NCI-H128 (cell line): ENCODE data around the gene ACAD9.
"Not testable (repeated sequence)": the region's sequence is repeated elsewhere in the genome, so short reads cannot be mapped to it uniquely, and the experiment has no call there.

Experiments used
- DNase-seq: peaks from one replicate; lab custom pipeline; 2025; ENCODE audit not compliant: unreplicated experiment; lab: John Stamatoyannopoulos, UW

ACAD9 gene

DNA sequence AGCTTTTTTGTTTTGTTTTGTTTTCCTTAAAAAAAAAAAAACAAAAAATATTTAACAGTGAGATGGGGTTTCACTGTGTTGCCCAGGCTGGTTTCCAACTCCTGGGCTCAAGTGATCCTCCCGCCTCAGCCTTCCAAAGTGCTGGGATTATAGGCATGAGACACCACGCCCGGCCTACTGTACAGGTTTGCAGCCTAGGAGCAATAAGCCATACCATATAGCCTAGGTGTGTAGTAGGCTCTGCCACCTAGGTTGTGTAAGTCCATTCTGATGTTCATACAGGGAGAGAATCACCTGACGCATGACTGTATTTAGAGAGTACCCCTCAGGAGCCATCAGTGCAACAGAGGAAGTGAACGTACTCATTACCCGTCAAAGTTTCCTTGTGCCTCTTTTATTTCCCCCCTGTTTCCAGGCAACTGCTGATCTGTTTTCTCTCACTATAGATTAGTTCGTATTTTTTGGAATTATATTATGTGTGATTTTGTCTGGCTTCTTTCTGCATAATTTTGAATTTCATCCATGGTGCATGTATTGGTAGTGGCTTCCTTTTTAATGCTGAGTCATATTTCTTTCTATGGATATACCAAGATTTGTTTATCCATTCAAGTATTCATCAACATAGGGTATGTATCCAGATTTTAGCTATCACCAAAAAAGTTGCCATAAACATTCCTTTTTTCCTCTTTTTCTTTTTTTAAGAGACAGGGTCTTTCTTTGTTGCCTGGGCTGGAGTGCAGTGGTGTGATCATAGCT, 9.9 kb downstream of the ACAD9 start:
- no peak for DNase-seq

- DNase-seq, result no peak
These were observed 16.6 kb downstream of the ACAD9 start for GRCh38 chr3:128895843-128896697.

DNA sequence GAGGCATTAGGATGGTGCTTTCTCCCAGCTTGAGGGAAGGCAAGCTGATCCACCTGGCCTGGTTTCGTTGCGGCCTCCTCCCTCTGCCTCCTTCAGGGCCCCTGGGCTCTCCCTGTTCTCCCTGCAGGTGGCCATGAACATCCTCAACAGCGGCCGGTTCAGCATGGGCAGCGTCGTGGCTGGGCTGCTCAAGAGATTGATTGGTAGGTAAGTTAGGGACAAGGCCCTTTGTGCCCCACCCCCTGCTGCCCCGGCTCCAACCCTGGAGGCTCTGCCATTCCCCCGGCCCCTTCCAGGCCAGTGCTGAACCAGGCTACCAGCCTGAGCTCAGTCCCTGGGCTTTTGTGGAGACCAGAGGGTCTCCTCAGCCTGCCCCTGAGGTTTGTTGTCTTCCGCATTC, 23.0 kb downstream of the ACAD9 start:
- DNase-seq, result no peak

GRCh38 chr3:128903501-128903900, 24.1 kb downstream of the ACAD9 start:
- DNase-seq, result no peak

GRCh38 chr3:128906031-128906803, 26.8 kb downstream of the ACAD9 start:
- DNase-seq, result no peak

GRCh38 chr3:128906804-128907525, 27.5 kb downstream of the ACAD9 start:
- no peak for DNase-seq

DNA sequence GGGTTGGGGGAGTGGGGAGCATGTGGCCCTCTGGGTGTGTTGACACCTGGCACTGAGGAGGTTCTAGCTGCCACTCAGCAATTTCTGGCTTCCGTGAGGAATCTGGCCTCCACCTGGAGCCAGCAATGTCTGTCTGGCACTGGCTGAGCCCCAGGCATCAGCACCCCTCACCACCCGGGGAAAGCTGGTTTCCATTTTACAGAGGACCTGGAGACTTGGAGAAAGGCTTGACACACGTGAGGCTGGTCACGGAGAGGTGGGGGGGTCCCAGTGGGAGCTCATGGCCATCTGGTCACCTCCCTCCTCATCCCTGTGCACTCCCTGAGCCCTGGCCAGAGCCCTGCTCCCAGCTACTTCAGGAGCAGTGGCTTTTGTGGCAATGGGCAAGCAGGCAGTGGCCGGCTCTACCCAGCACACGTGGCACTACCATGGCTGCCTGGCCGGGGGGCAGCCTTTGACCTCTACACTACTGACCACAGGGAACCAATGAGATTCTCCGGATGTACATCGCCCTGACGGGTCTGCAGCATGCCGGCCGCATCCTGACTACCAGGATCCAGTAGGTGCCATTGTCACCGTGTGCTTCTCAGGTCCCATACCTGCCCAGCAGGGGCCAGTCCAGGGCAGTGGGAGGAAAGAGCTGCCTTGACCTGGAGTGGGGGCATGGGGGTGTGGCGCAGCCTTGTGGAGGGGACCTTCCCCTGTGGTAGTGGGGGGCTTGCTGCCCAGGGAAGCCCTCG, 28.5 kb downstream of the ACAD9 start:
- DNase-seq, result no peak

DNA sequence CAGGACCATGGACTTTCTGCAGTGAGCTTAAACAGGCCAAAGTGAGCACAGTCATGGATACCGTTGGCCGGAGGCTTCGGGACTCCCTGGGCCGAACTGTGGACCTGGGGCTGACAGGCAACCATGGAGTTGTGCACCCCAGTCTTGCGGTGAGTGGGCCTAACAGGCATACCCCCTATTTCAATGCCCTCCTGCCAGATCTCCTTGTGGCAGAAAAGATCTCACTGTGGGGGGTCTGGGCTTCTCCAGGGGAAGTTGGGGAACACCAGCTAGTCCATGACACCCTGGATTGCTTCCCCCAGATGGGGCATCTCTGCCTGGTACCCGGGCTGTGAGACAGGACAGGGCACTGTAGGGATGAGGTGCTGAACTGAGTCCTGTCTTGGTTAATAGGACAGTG, 29.5 kb downstream of the ACAD9 start:
- no peak for DNase-seq

- DNase-seq, result no peak
These were observed 30.6 kb downstream of the ACAD9 start for GRCh38 chr3:128910006-128910405.

DNA sequence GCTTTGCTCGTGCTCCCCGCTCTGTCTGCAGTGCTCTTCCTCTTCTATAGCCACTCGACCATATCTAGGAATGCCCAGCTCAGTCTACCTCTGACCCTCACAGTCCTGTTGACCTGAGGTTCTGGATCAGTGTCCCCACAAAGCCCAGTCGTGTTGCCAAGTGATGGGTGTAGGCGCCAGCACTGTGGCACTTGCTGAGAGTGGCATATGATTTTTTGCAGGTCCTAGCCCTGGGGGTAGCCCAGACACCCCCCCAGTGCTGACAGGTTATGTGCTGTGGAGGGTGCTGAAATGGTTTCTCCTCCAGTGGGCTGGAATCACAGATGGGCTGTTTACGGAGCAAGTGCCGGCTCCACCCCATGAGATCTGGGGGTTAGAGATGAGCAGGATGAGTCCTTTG, 32.5 kb downstream of the ACAD9 start:
- DNase-seq, result no peak

DNA sequence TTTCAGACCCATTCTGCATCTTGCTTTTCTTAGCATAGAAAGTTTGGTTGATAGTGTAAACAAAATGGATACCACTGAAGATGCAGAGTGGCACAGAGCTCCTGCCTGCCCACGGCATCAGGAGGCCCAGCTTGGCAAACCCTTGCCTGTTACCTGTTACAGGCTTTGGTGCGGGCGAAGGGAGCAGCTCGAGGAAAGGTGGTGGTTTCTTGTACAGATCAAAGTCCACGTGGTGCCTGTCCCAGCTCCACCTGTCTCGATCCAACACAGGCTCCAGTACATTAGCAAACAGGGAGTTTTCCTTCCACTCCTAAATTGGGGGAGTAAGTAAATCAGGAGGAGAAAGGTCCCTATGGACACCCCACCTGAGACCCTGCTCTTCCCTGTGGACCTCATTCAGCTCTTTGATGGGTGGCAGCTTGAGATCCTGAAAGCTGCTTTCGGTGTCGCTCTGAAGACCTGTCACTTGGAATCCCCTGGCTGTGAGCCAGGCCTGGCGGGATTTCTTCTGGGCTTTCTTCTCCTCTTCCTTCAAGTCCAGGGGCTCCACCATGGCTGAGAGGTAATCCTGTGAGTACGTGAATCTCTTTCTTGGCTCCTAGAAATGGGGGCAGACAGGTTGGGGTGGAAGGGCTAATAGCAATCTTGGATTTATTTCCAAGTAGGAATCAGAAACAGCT, 35.7 kb downstream of the ACAD9 start:
- DNase-seq, result no peak

- DNase-seq, result no peak
These were observed 37.9 kb downstream of the ACAD9 start for GRCh38 chr3:128917291-128917690.

GRCh38 chr3:128919988-128920387, 40.6 kb downstream of the ACAD9 start:
- no peak for DNase-seq

- DNase-seq, result no peak
These were observed 43.5 kb downstream of the ACAD9 start for GRCh38 chr3:128922804-128923459.

DNA sequence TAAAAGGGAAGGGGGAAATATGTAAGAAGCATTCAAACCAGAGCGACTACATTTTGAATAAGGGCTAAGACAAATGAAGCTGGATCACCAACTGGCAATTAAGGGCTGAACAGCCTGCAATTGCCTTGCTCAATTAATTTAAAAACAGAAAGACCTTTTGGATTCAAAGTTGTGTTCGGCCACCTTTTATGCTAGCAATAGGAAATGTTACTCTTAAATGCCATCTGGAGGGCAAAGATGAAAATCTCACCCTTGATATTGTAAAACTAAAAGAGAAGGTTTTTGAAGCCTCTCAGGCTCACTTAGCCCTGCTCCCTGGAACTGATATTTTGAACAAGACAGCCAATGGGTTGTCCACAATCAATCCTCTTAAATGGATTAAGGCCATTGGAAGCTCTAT, 44.2 kb downstream of the ACAD9 start:
- DNase-seq, result no peak

DNA sequence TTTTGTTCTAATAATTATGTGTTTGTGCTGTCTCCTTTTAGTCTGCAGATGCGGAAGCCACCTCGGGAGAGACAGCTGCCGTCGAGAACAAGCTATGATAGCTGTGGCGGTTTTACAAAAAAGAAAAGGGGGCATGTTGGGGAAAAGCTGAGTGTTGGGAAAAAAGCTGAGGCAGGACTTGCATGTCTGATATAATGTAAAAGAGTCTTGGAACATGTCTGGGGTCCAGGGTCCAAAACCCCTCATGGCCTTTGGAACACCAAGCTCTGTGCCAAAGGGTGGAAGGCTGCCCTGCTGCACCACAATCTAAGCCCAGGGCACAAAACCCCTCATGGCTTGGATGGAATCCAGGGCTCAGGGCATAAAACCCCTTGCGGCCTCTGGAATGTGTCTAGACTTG, 44.6 kb downstream of the ACAD9 start:
- DNase-seq, result not testable (repeated sequence)

DNA sequence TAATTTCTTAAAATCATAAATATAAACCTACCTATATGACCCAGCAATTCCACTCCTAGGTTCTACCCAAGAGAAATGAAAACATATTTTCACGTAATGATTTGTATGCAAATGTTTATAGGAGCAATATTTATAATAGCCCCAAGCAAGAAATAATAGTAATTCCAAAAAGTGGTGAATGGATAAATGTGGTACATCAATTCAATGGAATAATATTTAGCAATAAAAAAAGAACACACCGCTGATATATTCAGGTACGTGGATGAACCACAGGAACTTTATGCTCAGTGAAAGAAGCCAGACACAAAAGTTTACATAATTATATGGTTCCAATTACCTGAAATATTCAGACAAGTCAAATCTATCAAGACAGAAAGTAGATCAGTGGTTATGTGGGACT, 49.9 kb downstream of the ACAD9 start:
- DNase-seq, result no peak

DNA sequence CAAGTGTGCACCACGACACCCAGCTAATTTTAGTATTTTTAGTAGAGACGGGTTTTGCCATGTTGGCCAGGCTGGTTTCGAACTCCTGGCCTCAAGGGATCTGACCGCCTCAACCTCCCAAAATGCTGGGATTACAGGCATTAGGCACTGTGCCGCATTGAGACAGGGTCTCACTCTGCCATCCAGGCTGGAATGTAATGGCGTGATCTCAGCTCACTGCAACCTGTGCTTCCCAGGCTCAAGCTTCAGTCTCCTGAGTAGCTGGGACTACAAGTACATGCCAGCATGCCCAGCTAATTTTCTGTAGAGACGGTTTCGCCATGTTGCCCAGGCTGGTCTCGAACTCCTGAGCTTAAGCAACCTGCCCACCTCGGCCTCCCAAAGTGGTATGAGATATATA, 51.6 kb downstream of the ACAD9 start:
- DNase-seq, result no peak

GRCh38 chr3:128932516-128933212, 53.2 kb downstream of the ACAD9 start:
- no peak for DNase-seq
